GM12873 (cell line): ENCODE data around the gene PIP5K1A.

Source experiments
- CTCF ChIP-seq: IDR thresholded peaks from 2 replicates; pipeline ENCODE4 v1.5.1; 2012; ENCODE audit warnings: low read depth, mild to moderate bottlenecking, moderate library complexity, low read length, control low read depth; ENCODE audit not compliant: insufficient read depth; ENCODE audit errors: missing control alignments

Gene PIP5K1A

GRCh38 chr1:151251656-151252470 lies 53.5 kb downstream of the PIP5K1A start:
- TF ChIP-seq CTCF, result peak; percentile 88

- TF ChIP-seq CTCF, result no peak
Measured at GRCh38 chr1:151254217-151255213, 56.2 kb downstream of the PIP5K1A start, which contains the start of gene PSMD4. PSMD4 (plus strand) TSS chr1:151254734; CDS start chr1:151254783, 49 bp downstream.

- TF ChIP-seq CTCF, result no peak
Measured at GRCh38 chr1:151255381-151255780, 57.0 kb downstream of the PIP5K1A start.

- no peak for TF ChIP-seq CTCF
Measured at GRCh38 chr1:151259351-151259750, 61.0 kb downstream of the PIP5K1A start.

- no peak for TF ChIP-seq CTCF
Measured at GRCh38 chr1:151265446-151266236, 67.3 kb downstream of the PIP5K1A start.

- no peak for TF ChIP-seq CTCF
Measured at GRCh38 chr1:151266315-151266714, 68.0 kb downstream of the PIP5K1A start.
